H1 (cell line): ENCODE data around the gene TMEM39B. TPM values are rescaled to one million over a fixed set of nuclear protein-coding genes. Genes with fewer than 3 reads are reported as not detected.

Experiments used
- HDAC2 ChIP-seq, 2 experiments: fragments of 300-600 bp in 1 of 2; sonication (generic) in 1 of 2; IDR thresholded peaks; 2 replicates each; pipeline ENCODE4 v1.6.1; 2011 to 2012; ENCODE audit warnings: low read depth in 2 of 2, low read length in 2 of 2, mild to moderate bottlenecking in 2 of 2, moderate library complexity in 2 of 2, borderline replicate concordance in 1 of 2, inconsistent platforms in 1 of 2
- polyA plus RNA-seq, 7 experiments: library from polyadenylated mRNA; depleted of rRNA in 3 of 7; stranded (reverse) in 5 of 7; unstranded in 2 of 7; fragments of >200 nt in 5 of 7; fragments of 200-250 nt in 2 of 7; gene quantifications; 1 replicate in 5 of 7; 2 replicates in 1 of 7; 4 replicates in 1 of 7; pipeline versions ENCODE4 v1.2.1 to v1.2.3, GENCODE V29; 2011 to 2013; ENCODE audit warnings: missing spikeins in 2 of 7, mixed read lengths in 2 of 7
- total RNA-seq: library from RNA; stranded (reverse); fragmentation: NEBNext Ultra II Directional; extraction: Animal tissue kit (Norgen Biotek cat#: 25700); gene quantifications from 2 replicates; pipeline ENCODE4 v1.2.1, GENCODE V29; 2021

TMEM39B gene
- total and polyA plus RNA-seq, 2 of the 8 experiments (the other 6 are each of a cell fraction or from before 2014, with no cell fraction given) = 25.3 to 32.7 TPM

DNA sequence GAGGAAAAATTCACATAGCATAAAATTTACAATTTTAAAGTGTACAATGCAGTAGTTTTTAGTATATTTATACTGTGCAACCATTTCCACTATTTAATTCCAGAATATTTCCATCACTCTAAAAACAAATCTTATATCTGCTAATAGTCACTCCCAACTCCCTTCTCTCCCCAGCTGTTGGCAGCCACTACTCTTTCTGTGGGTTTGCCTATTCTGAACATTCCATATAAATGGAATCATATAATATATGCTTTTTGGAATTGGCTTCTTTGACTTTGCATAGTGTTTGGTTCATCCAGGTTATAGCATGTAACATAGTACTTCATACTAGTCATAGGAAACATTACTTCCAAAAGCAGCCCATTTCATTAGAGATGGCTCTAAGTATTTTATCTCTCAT is 25.0 kb upstream of the TMEM39B start (continued):
- TF ChIP-seq HDAC2 (IDR thresholded peaks at IDR 0.05; ENCODE audit: borderline replicate concordance in 1 of 2, low read depth in 2 of 2, low read length in 2 of 2) = no peak
